GM19023 (cell line): ENCODE data around the gene SLC38A1.

Experiments used
- ATAC-seq: cut with Tn5 transposase; IDR thresholded peaks from one replicate; pipeline ENCODE4 v1.9.1; 2021; ENCODE audit warnings: mild to moderate bottlenecking, moderate library complexity; ENCODE audit not compliant: unreplicated experiment

The SLC38A1 gene

DNA sequence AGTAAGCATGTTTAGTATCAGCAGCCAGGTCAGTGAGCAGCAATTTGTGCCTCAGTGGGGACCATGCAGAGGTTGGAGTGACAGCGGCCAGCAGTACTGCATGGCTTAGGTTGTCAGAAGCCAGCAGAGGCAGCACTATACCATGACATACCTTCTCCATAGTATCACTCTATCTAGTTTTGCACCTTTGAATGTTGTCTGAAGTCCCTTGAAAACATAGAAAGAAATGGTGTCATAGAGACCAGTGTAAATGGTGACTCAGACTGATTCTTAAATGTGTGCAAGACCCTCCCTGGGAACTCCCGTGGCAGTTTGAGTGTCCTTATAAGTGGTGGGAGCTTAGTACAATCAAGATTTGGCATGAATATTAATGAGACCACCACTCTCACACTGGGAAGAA is 124.4 kb downstream of the SLC38A1 start:
- ATAC-seq, result no peak

DNA sequence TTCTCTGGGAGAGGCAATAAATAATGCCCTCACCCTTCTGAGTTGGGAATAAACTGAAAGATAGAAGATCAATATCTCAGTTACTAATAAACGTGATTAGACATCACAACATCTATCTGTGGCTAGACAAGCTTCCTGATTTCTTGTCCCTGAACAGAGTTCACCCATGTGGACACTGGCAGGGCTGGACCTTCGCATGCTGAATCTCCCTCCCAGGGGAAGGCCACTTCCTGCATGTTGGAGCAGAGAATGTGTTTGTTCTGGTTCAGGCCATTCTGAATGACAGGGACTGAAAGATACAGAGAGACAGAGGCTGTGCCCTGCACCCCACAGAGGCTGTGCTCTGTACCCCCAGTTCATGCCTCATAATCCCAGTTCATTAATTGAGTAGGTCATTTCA is 132.6 kb downstream of the SLC38A1 start:
- ATAC-seq, result no peak

DNA sequence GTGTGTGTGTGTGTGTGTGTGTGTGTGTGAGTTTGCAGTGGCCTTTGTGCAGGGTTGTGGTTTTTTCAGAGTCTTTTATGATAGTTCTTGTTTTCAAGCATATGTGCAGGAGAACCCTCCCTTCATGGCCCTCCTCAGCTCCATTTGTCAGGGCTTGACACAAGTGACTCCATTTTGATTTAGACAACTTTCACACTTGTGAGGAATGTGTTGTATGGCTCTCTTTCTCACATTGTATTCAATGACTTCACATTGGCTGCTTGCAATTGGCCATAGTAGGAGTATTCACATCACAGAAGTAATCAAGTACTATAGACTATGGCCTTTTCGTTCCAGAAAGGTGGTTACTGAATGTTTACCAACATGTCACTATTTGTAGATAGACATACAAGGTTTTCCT is 133.1 kb downstream of the SLC38A1 start:
- no peak for ATAC-seq

DNA sequence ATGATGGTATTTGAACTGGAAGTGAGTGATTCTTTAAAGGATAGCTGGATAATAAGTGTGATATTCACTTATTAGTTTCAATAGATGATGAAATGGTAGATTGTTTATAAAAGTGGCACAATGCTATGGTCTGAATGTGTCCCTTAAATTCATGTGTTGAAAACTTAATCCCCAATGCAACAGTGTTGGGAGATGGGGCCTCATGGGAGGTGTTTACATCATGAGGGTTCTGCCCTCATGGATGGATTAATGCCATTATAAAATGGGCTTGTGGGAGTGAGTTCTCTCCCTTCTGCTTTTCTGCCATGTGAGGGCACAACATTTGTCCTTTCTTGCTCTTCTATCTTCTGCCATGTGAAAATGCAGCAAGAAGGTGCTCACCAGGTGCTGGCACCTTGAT is 134.0 kb downstream of the SLC38A1 start:
- no peak for ATAC-seq

DNA sequence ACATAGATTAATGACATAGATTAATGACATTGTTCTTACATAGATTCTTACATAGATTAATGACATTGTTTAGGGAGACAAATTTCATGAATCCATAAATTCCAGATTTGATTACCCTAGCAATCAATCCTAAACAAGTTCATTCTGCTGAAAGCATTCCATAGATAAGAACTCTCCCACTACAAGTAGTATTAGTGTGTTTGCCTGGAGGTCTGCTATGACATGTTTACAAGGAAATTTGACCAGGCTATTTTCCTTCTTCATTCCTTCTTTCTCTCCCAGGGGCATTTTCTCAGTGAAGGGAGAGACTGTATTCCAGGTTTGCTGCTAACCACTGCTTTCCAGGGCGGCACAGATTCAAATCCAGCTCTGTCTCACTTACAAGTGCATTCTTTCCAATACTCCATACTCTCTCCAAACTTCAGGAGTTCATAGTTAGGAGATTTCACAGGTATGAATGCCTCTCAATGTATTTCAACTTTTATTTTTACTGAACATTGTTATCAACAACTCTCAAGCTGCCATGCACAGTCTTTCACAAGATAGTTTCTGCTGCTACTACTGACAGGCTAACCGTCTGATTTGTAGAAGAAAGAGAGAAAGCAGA is 134.5 kb downstream of the SLC38A1 start:
- ATAC-seq, result no peak

DNA sequence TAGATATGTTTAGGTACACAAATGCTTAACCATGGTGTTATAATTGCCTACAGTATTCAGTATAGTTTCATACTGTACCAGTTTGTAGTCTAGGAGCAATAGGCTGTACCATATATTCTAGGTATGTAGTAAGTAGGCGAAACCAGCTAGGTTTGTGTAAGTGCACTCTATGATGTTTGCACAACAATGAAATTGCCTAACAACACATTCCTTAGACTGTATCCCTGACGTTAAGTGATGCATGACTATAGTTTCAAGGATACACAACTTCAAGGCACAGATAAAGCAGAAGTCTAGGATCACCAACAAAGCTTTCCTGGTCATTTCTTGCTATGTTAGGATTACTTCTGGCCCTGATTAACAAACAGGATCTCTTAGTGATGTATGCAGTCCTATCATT is 135.1 kb downstream of the SLC38A1 start:
- no peak for ATAC-seq
